Measurements from ENCODE around the gene RAI14. TPM values are rescaled to one million over a fixed set of nuclear protein-coding genes. Genes with fewer than 3 reads are reported as not detected.
"Not testable (repeated sequence)": the region's sequence is repeated elsewhere in the genome, so short reads cannot be mapped to it uniquely, and the experiment has no call there.

RAI14 gene
- total and polyA plus RNA-seq, 7 experiments from 2014 or later = 0.32 to 0.98 (median 0.89) TPM; not detected in 4

- no peak overlapping the region for H3K4me3 ChIP-seq (ENCODE audit: low read length)
- no peak for ATAC-seq
- H3K36me3 ChIP-seq (ENCODE audit: control insufficient read depth in 2 of 3, insufficient read depth in 3 of 3, low read length in 3 of 3) = no peaks in the 10 kb centered on the region
- Mint-ChIP-seq H3K27me3 (peaks cover 4 to 50% (median 37%) of the 10 kb centered on the region in 5 donors), H3K4me1 (no peaks in the 10 kb centered on the region), H3K36me3 (peaks cover 0 to 3% (median 0%) of the 10 kb centered on the region in 5 donors), H3K4me3 (no peak overlapping the region), H3K27ac (no peak overlapping the region), H3K9me3 (peaks cover 0 to 30% (median 10%) of the 10 kb centered on the region in 11 donors)
- POLR2A ChIA-PET = no interaction called here
- H3K27ac ChIP-seq (ENCODE audit: low read depth, low read length) = no peak overlapping the region
- CTCF ChIA-PET = no interaction called here
- H3K9me3 ChIP-seq (ENCODE audit: control insufficient read depth in 2 of 3, low read length in 3 of 3) = no peaks in the 10 kb centered on the region
- intact Hi-C loops (cut with micrococcal nuclease) = no loop called here
- H3K4me1 ChIP-seq (ENCODE audit: control insufficient read depth in 2 of 2, insufficient read depth in 2 of 2, low read length in 2 of 2) = no peaks in the 10 kb centered on the region
- no peaks in the 10 kb centered on the region for H3K27me3 ChIP-seq (ENCODE audit: control insufficient read depth in 2 of 2, insufficient read depth in 2 of 2, low read length in 2 of 2)
- DNase-seq = no peak
Measured at GRCh38 chr5:34774139-34774538, 118.0 kb downstream of the RAI14 start.

GRCh38 chr5:34774678-34775077 is 118.5 kb downstream of the RAI14 start:
- H3K27ac Mint-ChIP-seq; H3K4me3 ChIP-seq (ENCODE audit: low read length); CTCF ChIA-PET; H3K36me3 Mint-ChIP-seq; DNase-seq; H3K9me3 ChIP-seq (ENCODE audit: control insufficient read depth in 2 of 3, low read length in 3 of 3); H3K27me3 ChIP-seq (ENCODE audit: control insufficient read depth in 2 of 2, insufficient read depth in 2 of 2, low read length in 2 of 2); H3K4me3 Mint-ChIP-seq; H3K36me3 ChIP-seq (ENCODE audit: control insufficient read depth in 2 of 3, insufficient read depth in 3 of 3, low read length in 3 of 3); H3K4me1 Mint-ChIP-seq; H3K4me1 ChIP-seq (ENCODE audit: control insufficient read depth in 2 of 2, insufficient read depth in 2 of 2, low read length in 2 of 2); POLR2A ChIA-PET; H3K27ac ChIP-seq (ENCODE audit: low read depth, low read length); intact Hi-C loops (cut with micrococcal nuclease); ATAC-seq: not testable (repeated sequence)
- H3K27me3 Mint-ChIP-seq = peaks cover 4 to 50% (median 37%) of the 10 kb centered on the region in 5 donors
- peaks cover 0 to 30% (median 13%) of the 10 kb centered on the region in 11 donors for H3K9me3 Mint-ChIP-seq

GRCh38 chr5:34775886-34776285 is 119.8 kb downstream of the RAI14 start:
- POLR2A ChIA-PET = no interaction called here
- Mint-ChIP-seq H3K36me3 (peaks cover 0 to 3% (median 0%) of the 10 kb centered on the region in 5 donors), H3K27me3 (peaks cover 4 to 42% (median 37%) of the 10 kb centered on the region in 5 donors), H3K4me1 (no peaks in the 10 kb centered on the region), H3K4me3 (no peak overlapping the region), H3K27ac (no peak overlapping the region), H3K9me3 (peaks cover 2 to 30% (median 14%) of the 10 kb centered on the region in 11 donors)
- no peak for DNase-seq
- ATAC-seq = no peak
- Histone ChIP-seq H3K27me3 (ENCODE audit: control insufficient read depth in 2 of 2, insufficient read depth in 2 of 2, low read length in 2 of 2) (no peaks in the 10 kb centered on the region), H3K27ac (ENCODE audit: low read depth, low read length) (no peak overlapping the region), H3K9me3 (ENCODE audit: control insufficient read depth in 2 of 3, low read length in 3 of 3) (no peaks in the 10 kb centered on the region), H3K4me3 (ENCODE audit: low read length) (no peak overlapping the region), H3K4me1 (ENCODE audit: control insufficient read depth in 2 of 2, insufficient read depth in 2 of 2, low read length in 2 of 2) (no peaks in the 10 kb centered on the region), H3K36me3 (ENCODE audit: control insufficient read depth in 2 of 3, insufficient read depth in 3 of 3, low read length in 3 of 3) (no peaks in the 10 kb centered on the region)
- intact Hi-C loops (cut with micrococcal nuclease) = no loop called here
- CTCF ChIA-PET = no interaction called here

- H3K27ac Mint-ChIP-seq = no peak overlapping the region
- no peak overlapping the region for H3K27ac ChIP-seq (ENCODE audit: low read depth, low read length)
- H3K9me3 Mint-ChIP-seq = peaks cover 5 to 50% (median 25%) of the 10 kb centered on the region in 11 donors
- CTCF ChIA-PET = interaction anchor here (0.6 kb wide), 1 partner anchor 29 kb away, joined by 5 read pairs; no protein-coding TSS in a partner anchor
- peaks cover 0 to 9% (median 3%) of the 10 kb centered on the region in 5 donors for H3K36me3 Mint-ChIP-seq
- no peaks in the 10 kb centered on the region for H3K9me3 ChIP-seq (ENCODE audit: control insufficient read depth in 2 of 3, low read length in 3 of 3)
- no peaks in the 10 kb centered on the region for H3K4me1 Mint-ChIP-seq
- no peaks in the 10 kb centered on the region for H3K27me3 ChIP-seq (ENCODE audit: control insufficient read depth in 2 of 2, insufficient read depth in 2 of 2, low read length in 2 of 2)
- ATAC-seq = no peak
- no peaks in the 10 kb centered on the region for H3K36me3 ChIP-seq (ENCODE audit: control insufficient read depth in 2 of 3, insufficient read depth in 3 of 3, low read length in 3 of 3)
- no peak overlapping the region for H3K4me3 ChIP-seq (ENCODE audit: low read length)
- DNase-seq = no peak
- intact Hi-C loops (cut with micrococcal nuclease) = no loop called here
- H3K4me1 ChIP-seq (ENCODE audit: control insufficient read depth in 2 of 2, insufficient read depth in 2 of 2, low read length in 2 of 2) = no peaks in the 10 kb centered on the region
- peaks cover 4 to 32% (median 22%) of the 10 kb centered on the region in 5 donors for H3K27me3 Mint-ChIP-seq
- no peak overlapping the region for H3K4me3 Mint-ChIP-seq
- POLR2A ChIA-PET = no interaction called here
Measured at GRCh38 chr5:34778091-34778850, 122.1 kb downstream of the RAI14 start.

GRCh38 chr5:34783892-34784291 is 127.8 kb downstream of the RAI14 start:
- peaks cover 0 to 11% (median 4%) of the 10 kb centered on the region in 5 donors for H3K27me3 Mint-ChIP-seq

GRCh38 chr5:34787035-34787434 is 130.9 kb downstream of the RAI14 start:
- H3K27me3 Mint-ChIP-seq = peaks cover 3 to 17% (median 9%) of the 10 kb centered on the region in 5 donors
- Histone ChIP-seq H3K4me3 (ENCODE audit: low read length) (no peak overlapping the region), H3K27ac (ENCODE audit: low read depth, low read length) (no peak overlapping the region), H3K9me3 (ENCODE audit: control insufficient read depth in 2 of 3, low read length in 3 of 3) (no peaks in the 10 kb centered on the region), H3K27me3 (ENCODE audit: control insufficient read depth in 2 of 2, insufficient read depth in 2 of 2, low read length in 2 of 2) (no peaks in the 10 kb centered on the region), H3K36me3 (ENCODE audit: control insufficient read depth in 2 of 3, insufficient read depth in 3 of 3, low read length in 3 of 3) (no peaks in the 10 kb centered on the region), H3K4me1 (ENCODE audit: control insufficient read depth in 2 of 2, insufficient read depth in 2 of 2, low read length in 2 of 2) (no peaks in the 10 kb centered on the region)
- intact Hi-C loops (cut with micrococcal nuclease) = no loop called here
- ATAC-seq = no peak
- POLR2A ChIA-PET = no interaction called here
- H3K27ac Mint-ChIP-seq = no peak overlapping the region
- CTCF ChIA-PET = no interaction called here
- peaks cover 3 to 31% (median 10%) of the 10 kb centered on the region in 11 donors for H3K9me3 Mint-ChIP-seq
- peaks cover 0 to 3% (median 0%) of the 10 kb centered on the region in 5 donors for H3K36me3 Mint-ChIP-seq
- no peak for DNase-seq
- H3K4me3 Mint-ChIP-seq = no peak overlapping the region
- H3K4me1 Mint-ChIP-seq = no peaks in the 10 kb centered on the region

More at GRCh38 chr5:34783892-34784291, 127.8 kb downstream of the RAI14 start:
- H3K27me3 ChIP-seq (ENCODE audit: control insufficient read depth in 2 of 2, insufficient read depth in 2 of 2, low read length in 2 of 2); H3K4me1 ChIP-seq (ENCODE audit: control insufficient read depth in 2 of 2, insufficient read depth in 2 of 2, low read length in 2 of 2); H3K4me3 Mint-ChIP-seq; H3K36me3 Mint-ChIP-seq; H3K27ac ChIP-seq (ENCODE audit: low read depth, low read length); H3K36me3 ChIP-seq (ENCODE audit: control insufficient read depth in 2 of 3, insufficient read depth in 3 of 3, low read length in 3 of 3); H3K4me1 Mint-ChIP-seq; DNase-seq; H3K4me3 ChIP-seq (ENCODE audit: low read length); ATAC-seq; POLR2A ChIA-PET; intact Hi-C loops (cut with micrococcal nuclease); H3K9me3 ChIP-seq (ENCODE audit: control insufficient read depth in 2 of 3, low read length in 3 of 3); H3K27ac Mint-ChIP-seq; CTCF ChIA-PET: not testable (repeated sequence)
- peaks cover 9 to 46% (median 16%) of the 10 kb centered on the region in 11 donors for H3K9me3 Mint-ChIP-seq

- H3K9me3 Mint-ChIP-seq = peaks cover 0 to 14% (median 5%) of the 10 kb centered on the region in 11 donors
- intact Hi-C loops (cut with micrococcal nuclease) = no loop called here
Measured at GRCh38 chr5:34789021-34789531, 132.9 kb downstream of the RAI14 start.

More at GRCh38 chr5:34789021-34789531, 132.9 kb downstream of the RAI14 start:
- DNase-seq (no peak), ATAC-seq (no peak)
- Mint-ChIP-seq H3K4me1 (no peaks in the 10 kb centered on the region), H3K36me3 (peaks cover 0 to 3% (median 0%) of the 10 kb centered on the region in 5 donors), H3K27ac (no peak overlapping the region), H3K4me3 (no peak overlapping the region), H3K27me3 (peaks cover 3 to 22% (median 15%) of the 10 kb centered on the region in 5 donors)
- Histone ChIP-seq H3K4me1 (ENCODE audit: control insufficient read depth in 2 of 2, insufficient read depth in 2 of 2, low read length in 2 of 2) (no peaks in the 10 kb centered on the region), H3K27me3 (ENCODE audit: control insufficient read depth in 2 of 2, insufficient read depth in 2 of 2, low read length in 2 of 2) (no peaks in the 10 kb centered on the region), H3K9me3 (ENCODE audit: control insufficient read depth in 2 of 3, low read length in 3 of 3) (no peaks in the 10 kb centered on the region), H3K27ac (ENCODE audit: low read depth, low read length) (no peak overlapping the region), H3K36me3 (ENCODE audit: control insufficient read depth in 2 of 3, insufficient read depth in 3 of 3, low read length in 3 of 3) (no peaks in the 10 kb centered on the region), H3K4me3 (ENCODE audit: low read length) (no peak overlapping the region)
- ChIA-PET POLR2A (no interaction called here), CTCF (no interaction called here)
